Erythroblast (primary cell): ENCODE results near the gene CDK11A.

ENCODE experiments used
- GATA1 ChIP-seq: IDR thresholded peaks from 2 replicates; pipeline ENCODE4 v1.6.1; 2011; ENCODE audit warnings: low read depth, mild to moderate bottlenecking, control low read depth, low read length, moderate library complexity
- POLR2A ChIP-seq: IDR thresholded peaks from 2 replicates; pipeline ENCODE4 v1.6.1; 2011; ENCODE audit warnings: mild to moderate bottlenecking, low read length

GRCh38 chr1:1755426-1755825 lies 31.3 kb upstream of the CDK11A start:
- TF ChIP-seq POLR2A: no peak
- no peak for TF ChIP-seq GATA1
